Central memory CD8-positive, alpha-beta T cell (primary cell): Measurements from ENCODE around the gene SH2D1B.

Experiments used
- ATAC-seq: fragments of 150-1000 bp; cut with Tn5 transposase; replicated peaks from 2 replicates; pipeline ENCODE4 v1.10.0; 2022; ENCODE audit warnings: mild to moderate bottlenecking, moderate FRiP score, moderate number of reproducible peaks; ENCODE audit not compliant: poor library complexity, severe bottlenecking; ENCODE audit errors: extremely low read depth
- DNase-seq, 2 donors: peaks; one replicate each; pipeline ENCODE4 v3.0.0; 2021; ENCODE audit warnings: low spot score in 2 of 2
- H3K27ac Mint-ChIP-seq: one replicate; pipeline ENCODE4 v1.8.0; 2022; ENCODE audit warnings: low read depth, mild to moderate bottlenecking, moderate library complexity, mixed read lengths
- H3K27me3 Mint-ChIP-seq: one replicate; pipeline ENCODE4 v1.8.0; 2022; ENCODE audit warnings: mixed read lengths
- H3K36me3 Mint-ChIP-seq: one replicate; pipeline ENCODE4 v1.8.0; 2022; ENCODE audit warnings: mild to moderate bottlenecking, moderate library complexity, mixed read lengths; ENCODE audit not compliant: insufficient read depth
- H3K4me1 Mint-ChIP-seq: one replicate; pipeline ENCODE4 v1.8.0; 2022; ENCODE audit warnings: mixed read lengths
- H3K4me3 Mint-ChIP-seq: one replicate; pipeline ENCODE4 v1.8.0; 2022; ENCODE audit warnings: mild to moderate bottlenecking, moderate library complexity, mixed read lengths
- H3K9me3 Mint-ChIP-seq: one replicate; pipeline ENCODE4 v1.8.0; 2022; ENCODE audit warnings: mixed read lengths

SH2D1B gene

GRCh38 chr1:162372159-162373071 lies 39.5 kb downstream of the SH2D1B start:
- Mint-ChIP-seq H3K4me1 (no peaks in the 10 kb centered on the region), H3K4me3 (no peak overlapping the region)
- no peak for ATAC-seq

GRCh38 chr1:162371611-162372010 lies 40.3 kb downstream of the SH2D1B start:
- ATAC-seq (no peak), DNase-seq (no peak)
- no peaks in the 10 kb centered on the region for H3K4me1 Mint-ChIP-seq
- no peaks in the 10 kb centered on the region for H3K36me3 Mint-ChIP-seq
- no peaks in the 10 kb centered on the region for H3K9me3 Mint-ChIP-seq
- no peaks in the 10 kb centered on the region for H3K27me3 Mint-ChIP-seq
- no peak overlapping the region for H3K4me3 Mint-ChIP-seq
- no peak overlapping the region for H3K27ac Mint-ChIP-seq

More at GRCh38 chr1:162372159-162373071, 39.5 kb downstream of the SH2D1B start:
- no peaks in the 10 kb centered on the region for H3K9me3 Mint-ChIP-seq
- no peak overlapping the region for H3K27ac Mint-ChIP-seq
- H3K27me3 Mint-ChIP-seq, result no peaks in the 10 kb centered on the region
- no peak for DNase-seq
- no peaks in the 10 kb centered on the region for H3K36me3 Mint-ChIP-seq

DNA sequence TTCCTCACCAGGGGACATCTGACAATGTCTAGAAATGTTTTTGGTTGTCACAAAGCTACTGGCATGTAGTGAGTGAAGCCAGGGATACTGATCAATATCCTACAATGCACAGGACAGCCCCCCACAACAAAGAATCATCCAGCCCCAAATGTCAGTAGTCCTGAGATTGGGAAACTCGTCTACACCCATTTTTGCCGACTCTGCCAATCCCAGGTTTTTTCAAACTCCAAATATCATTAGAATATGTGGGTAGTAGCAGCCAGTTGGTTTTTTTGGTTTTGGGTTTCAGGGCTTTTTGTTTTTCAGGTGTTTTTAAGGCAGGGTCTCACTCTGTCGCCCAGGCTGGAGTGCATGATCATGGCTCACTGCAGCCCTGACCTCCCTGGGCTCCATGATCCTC lies 41.2 kb downstream of the SH2D1B start:
- no peak for DNase-seq
- ATAC-seq, result no peak

GRCh38 chr1:162370161-162370560 lies 41.8 kb downstream of the SH2D1B start:
- DNase-seq (no peak), ATAC-seq (no peak)
- H3K9me3 Mint-ChIP-seq, result no peaks in the 10 kb centered on the region
- no peak overlapping the region for H3K4me3 Mint-ChIP-seq
- H3K27me3 Mint-ChIP-seq, result peaks cover 5% of the 10 kb centered on the region
- no peaks in the 10 kb centered on the region for H3K4me1 Mint-ChIP-seq
- no peaks in the 10 kb centered on the region for H3K36me3 Mint-ChIP-seq
- no peak overlapping the region for H3K27ac Mint-ChIP-seq

More for the DNA sequence above, 41.2 kb downstream of the SH2D1B start:
- Mint-ChIP-seq H3K4me3 (no peak overlapping the region), H3K36me3 (no peaks in the 10 kb centered on the region), H3K27me3 (no peaks in the 10 kb centered on the region), H3K27ac (no peak overlapping the region), H3K4me1 (no peaks in the 10 kb centered on the region), H3K9me3 (no peaks in the 10 kb centered on the region)

DNA sequence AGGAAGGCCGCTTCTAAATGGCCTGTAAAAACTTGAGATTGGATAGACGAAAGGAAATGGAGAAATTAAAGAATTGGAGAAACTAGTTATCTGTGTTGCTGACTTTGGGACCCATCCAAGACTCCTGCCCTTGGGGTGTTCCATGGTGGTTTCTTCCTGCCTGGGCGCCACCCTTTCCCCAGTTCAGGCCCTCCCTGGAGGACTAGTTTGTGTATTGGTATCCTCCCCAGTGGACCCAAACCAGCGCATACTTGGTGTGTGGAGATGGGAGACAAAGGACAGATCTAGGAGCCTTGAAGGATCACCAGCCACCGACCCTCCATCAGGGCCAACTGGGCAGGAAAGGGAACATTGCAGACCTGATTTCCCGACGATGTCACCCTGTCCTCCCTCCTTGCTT lies 42.4 kb downstream of the SH2D1B start:
- ATAC-seq, result no peak
- Mint-ChIP-seq H3K4me3 (no peak overlapping the region), H3K27me3 (peaks cover 10% of the 10 kb centered on the region)

DNA sequence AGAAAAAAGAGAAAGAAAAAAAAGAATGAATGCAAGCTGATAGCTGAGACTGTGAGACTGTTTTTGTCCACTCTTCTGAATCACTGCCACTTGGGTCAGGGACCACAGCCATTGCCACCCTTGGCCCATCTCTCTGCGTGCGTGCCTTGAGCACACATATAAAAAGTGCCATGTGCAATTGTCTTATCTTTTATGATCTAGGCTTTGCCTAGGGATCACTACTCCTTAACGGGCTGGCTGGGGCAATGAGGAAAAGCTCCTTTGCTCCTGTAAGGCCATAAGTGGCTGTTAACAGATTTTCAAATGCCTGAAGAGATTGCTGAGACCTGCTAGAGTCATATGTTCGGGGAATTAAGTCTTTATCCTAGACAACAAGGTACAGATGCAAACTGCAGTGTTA lies 43.5 kb downstream of the SH2D1B start:
- no peak overlapping the region for H3K4me3 Mint-ChIP-seq
- ATAC-seq, result no peak
- peaks cover 22% of the 10 kb centered on the region for H3K27me3 Mint-ChIP-seq

More for the DNA sequence above, 42.4 kb downstream of the SH2D1B start:
- no peak overlapping the region for H3K27ac Mint-ChIP-seq
- no peaks in the 10 kb centered on the region for H3K9me3 Mint-ChIP-seq
- DNase-seq, result no peak
- no peaks in the 10 kb centered on the region for H3K4me1 Mint-ChIP-seq
- no peaks in the 10 kb centered on the region for H3K36me3 Mint-ChIP-seq

GRCh38 chr1:162367772-162368171 lies 44.2 kb downstream of the SH2D1B start:
- H3K27me3 Mint-ChIP-seq, result peaks cover 27% of the 10 kb centered on the region
- DNase-seq (no peak), ATAC-seq (no peak)
- no peaks in the 10 kb centered on the region for H3K36me3 Mint-ChIP-seq
- H3K9me3 Mint-ChIP-seq, result no peaks in the 10 kb centered on the region
- H3K4me1 Mint-ChIP-seq, result no peaks in the 10 kb centered on the region
- H3K4me3 Mint-ChIP-seq, result no peak overlapping the region
- H3K27ac Mint-ChIP-seq, result no peak overlapping the region

More for the DNA sequence above, 43.5 kb downstream of the SH2D1B start:
- Mint-ChIP-seq H3K4me1 (no peaks in the 10 kb centered on the region), H3K9me3 (no peaks in the 10 kb centered on the region), H3K36me3 (no peaks in the 10 kb centered on the region), H3K27ac (no peak overlapping the region)
- DNase-seq, result no peak

DNA sequence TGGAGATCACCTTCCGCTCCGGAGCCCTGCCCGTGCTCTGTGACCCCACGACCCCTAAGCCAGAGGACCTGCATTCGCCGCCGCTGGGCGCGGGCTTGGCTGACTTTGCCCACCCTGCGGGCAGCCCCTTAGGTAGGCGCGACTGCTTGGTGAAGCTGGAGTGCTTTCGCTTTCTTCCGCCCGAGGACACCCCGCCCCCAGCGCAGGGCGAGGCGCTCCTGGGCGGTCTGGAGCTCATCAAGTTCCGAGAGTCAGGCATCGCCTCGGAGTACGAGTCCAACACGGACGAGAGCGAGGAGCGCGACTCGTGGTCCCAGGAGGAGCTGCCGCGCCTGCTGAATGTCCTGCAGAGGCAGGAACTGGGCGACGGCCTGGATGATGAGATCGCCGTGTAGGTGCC lies 44.9 kb downstream of the SH2D1B start:
- DNase-seq (no peak), ATAC-seq (no peak)
- Mint-ChIP-seq H3K9me3 (no peaks in the 10 kb centered on the region), H3K36me3 (no peaks in the 10 kb centered on the region), H3K4me3 (no peak overlapping the region), H3K27me3 (peaks cover 27% of the 10 kb centered on the region), H3K4me1 (no peaks in the 10 kb centered on the region), H3K27ac (no peak overlapping the region)

GRCh38 chr1:162366671-162367070 lies 45.3 kb downstream of the SH2D1B start:
- Mint-ChIP-seq H3K4me1 (no peaks in the 10 kb centered on the region), H3K27ac (no peak overlapping the region), H3K4me3 (no peak overlapping the region), H3K27me3 (peaks cover 27% of the 10 kb centered on the region), H3K36me3 (no peaks in the 10 kb centered on the region), H3K9me3 (no peaks in the 10 kb centered on the region)
- DNase-seq (no peak), ATAC-seq (no peak)

GRCh38 chr1:162366149-162366548 lies 45.8 kb downstream of the SH2D1B start:
- Mint-ChIP-seq H3K4me1 (no peaks in the 10 kb centered on the region), H3K27me3 (peaks cover 27% of the 10 kb centered on the region), H3K4me3 (no peak overlapping the region), H3K9me3 (no peaks in the 10 kb centered on the region), H3K27ac (no peak overlapping the region), H3K36me3 (no peaks in the 10 kb centered on the region)
- DNase-seq, result no peak
- no peak for ATAC-seq

DNA sequence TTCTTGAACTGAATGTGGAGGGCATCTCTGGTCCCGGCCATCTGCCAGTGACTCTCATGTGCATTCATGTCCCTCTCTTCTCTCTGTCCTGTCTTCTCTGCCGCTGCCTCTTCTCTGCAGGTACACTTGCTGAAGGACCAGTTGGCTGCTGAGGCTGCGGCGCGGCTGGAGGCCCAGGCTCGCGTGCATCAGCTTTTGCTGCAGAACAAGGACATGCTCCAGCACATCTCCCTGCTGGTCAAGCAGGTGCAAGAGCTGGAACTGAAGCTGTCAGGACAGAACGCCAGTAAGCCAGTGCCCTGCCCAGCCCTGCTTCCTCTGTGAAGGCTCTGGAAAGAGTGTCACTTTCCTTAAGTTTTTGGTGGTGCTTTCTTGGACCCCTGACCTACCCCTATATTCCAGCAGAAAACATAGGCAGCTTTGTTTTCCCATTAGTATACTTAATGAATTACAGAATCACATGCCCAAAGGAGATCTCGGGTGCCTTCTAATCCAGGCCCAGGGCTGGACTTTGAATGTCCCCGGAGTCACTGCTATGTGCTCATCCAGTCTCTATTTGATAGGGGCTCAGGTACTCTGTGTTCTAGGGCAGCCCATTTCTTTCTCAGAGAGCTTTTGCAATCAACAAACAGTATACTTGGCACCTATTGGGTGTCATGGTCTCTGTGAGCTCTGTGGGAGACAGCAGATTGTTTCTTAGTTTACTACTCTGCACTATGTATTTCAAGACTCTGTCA lies 46.5 kb downstream of the SH2D1B start:
- ATAC-seq, result no peak
- H3K4me3 Mint-ChIP-seq, result no peak overlapping the region

DNA sequence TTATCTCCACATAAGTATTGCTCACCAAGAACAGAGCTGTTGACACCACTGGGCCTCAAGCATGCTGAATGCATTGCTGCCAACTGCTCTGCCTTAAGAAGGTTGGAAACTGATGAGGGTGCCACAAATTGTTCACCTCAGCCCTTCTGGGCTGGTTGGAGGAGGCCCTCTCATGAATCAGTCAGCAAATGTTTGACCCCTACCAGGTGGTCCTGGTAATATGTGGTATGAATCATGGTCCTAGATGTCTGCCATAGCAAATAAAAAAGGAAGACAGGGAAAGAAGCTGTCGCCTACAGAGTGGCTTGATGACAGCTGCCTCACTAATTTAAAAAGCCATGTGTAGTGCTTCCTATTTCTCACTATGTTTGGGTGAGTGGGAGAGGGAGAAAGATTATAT lies 47.4 kb downstream of the SH2D1B start:
- H3K4me1 Mint-ChIP-seq, result no peaks in the 10 kb centered on the region
- H3K36me3 Mint-ChIP-seq, result no peaks in the 10 kb centered on the region
- H3K27me3 Mint-ChIP-seq, result peaks cover 27% of the 10 kb centered on the region
- H3K4me3 Mint-ChIP-seq, result no peak overlapping the region
- no peak overlapping the region for H3K27ac Mint-ChIP-seq
- no peak for ATAC-seq
- no peaks in the 10 kb centered on the region for H3K9me3 Mint-ChIP-seq
- no peak for DNase-seq

More for the DNA sequence above, 46.5 kb downstream of the SH2D1B start:
- Mint-ChIP-seq H3K36me3 (no peaks in the 10 kb centered on the region), H3K27ac (no peak overlapping the region), H3K27me3 (peaks cover 27% of the 10 kb centered on the region), H3K4me1 (no peaks in the 10 kb centered on the region), H3K9me3 (no peaks in the 10 kb centered on the region)
- no peak for DNase-seq

GRCh38 chr1:162363823-162364222 lies 48.1 kb downstream of the SH2D1B start:
- peaks cover 27% of the 10 kb centered on the region for H3K27me3 Mint-ChIP-seq
- H3K36me3 Mint-ChIP-seq, result peaks cover 3% of the 10 kb centered on the region
- no peaks in the 10 kb centered on the region for H3K4me1 Mint-ChIP-seq
- H3K27ac Mint-ChIP-seq, result no peak overlapping the region
- no peaks in the 10 kb centered on the region for H3K9me3 Mint-ChIP-seq
- ATAC-seq (no peak), DNase-seq (no peak)
- H3K4me3 Mint-ChIP-seq, result no peak overlapping the region
